ENCODE measurements around the gene CDC14B. TPM values are rescaled to one million over a fixed set of nuclear protein-coding genes. Genes with fewer than 3 reads are reported as not detected.

The CDC14B gene
- total RNA-seq, 1 experiment from 2014 or later = 28.4 TPM

DNA sequence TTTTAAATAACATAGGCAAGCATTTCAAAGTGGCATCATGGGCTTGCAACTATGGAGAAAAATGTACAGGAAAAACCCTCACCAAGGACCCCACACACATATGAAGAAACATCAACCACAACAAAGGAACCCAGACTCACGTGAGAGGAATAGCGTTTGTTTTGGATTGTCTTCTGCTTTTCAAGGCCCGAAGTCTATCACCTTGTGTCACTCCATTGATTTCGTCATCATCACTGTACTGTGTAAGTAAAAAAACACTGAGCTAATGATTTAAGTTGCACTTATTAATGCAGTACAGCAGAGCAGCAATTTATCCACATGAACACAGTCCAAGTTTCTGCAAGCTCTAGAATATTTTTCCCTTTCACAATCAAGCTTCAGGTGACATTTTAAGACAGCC is 97.3 kb downstream of the CDC14B start:
- Histone ChIP-seq H3K18ac (ENCODE audit: insufficient read length, low read depth, low read length) (no peak overlapping the region), H3K14ac (ENCODE audit: insufficient read depth, low read length) (no peak overlapping the region), H2BK5ac (ENCODE audit: insufficient read length, low read length) (no peak overlapping the region), H3K23ac (ENCODE audit: insufficient read length, low read depth, low read length) (no peak overlapping the region), H3K9me3 (ENCODE audit: control insufficient read depth, low read depth, low read length) (no peaks in the 10 kb centered on the region), H2BK15ac (ENCODE audit: low read depth, low read length) (no peak overlapping the region), H3T11ph (ENCODE audit: low read length) (no peak overlapping the region), H3K27me3 (ENCODE audit: insufficient read depth, low read length) (no peaks in the 10 kb centered on the region), H2AK5ac (ENCODE audit: insufficient read length, low read length) (no peak overlapping the region), H3K79me2 (ENCODE audit: insufficient read depth, low read length) (no peaks in the 10 kb centered on the region), H4K20me1 (ENCODE audit: control insufficient read depth, insufficient read depth, insufficient read length) (no peaks in the 10 kb centered on the region), H2AFZ (ENCODE audit: low read length) (no peak overlapping the region), H3K4me1 (ENCODE audit: insufficient read depth, low read length) (no peaks in the 10 kb centered on the region), H4K8ac (replicated peaks; ENCODE audit: insufficient read length, low read depth, low read length) (no peak overlapping the region), H3K23me2 (ENCODE audit: insufficient read length, low read depth, low read length, poor library complexity, severe bottlenecking) (no peaks in the 10 kb centered on the region), H2BK12ac (ENCODE audit: insufficient read length, low read depth, low read length) (no peak overlapping the region), H3K27ac (ENCODE audit: insufficient read length, low read depth, low read length) (no peak overlapping the region), H3K9ac (ENCODE audit: extremely low read depth, insufficient read length, low read length) (no peak overlapping the region), H3K56ac (ENCODE audit: insufficient read length, low read depth, low read length) (no peak overlapping the region), H3K79me1 (ENCODE audit: insufficient read depth, low read depth, low read length, poor library complexity, severe bottlenecking) (no peaks in the 10 kb centered on the region), H2BK20ac (ENCODE audit: low read depth, low read length, poor library complexity, severe bottlenecking) (no peak overlapping the region), H3K4me2 (ENCODE audit: insufficient read depth, insufficient read length, low read length) (no peak overlapping the region), H3K4ac (ENCODE audit: low read depth, low read length) (no peak overlapping the region), H4K91ac (ENCODE audit: insufficient read length, low read depth, low read length) (no peak overlapping the region), H4K5ac (ENCODE audit: insufficient read length, low read depth, low read length) (no peak overlapping the region), H2BK120ac (ENCODE audit: low read depth, low read length, poor library complexity, severe bottlenecking) (no peak overlapping the region)
- DNase-seq = no peak
- Mint-ChIP-seq H3K4me3 (no peak overlapping the region), H3K36me3 (ENCODE audit: insufficient read depth in 1 of 3, low read depth in 3 of 3) (peaks cover 29 to 41% (median 32%) of the 10 kb centered on the region in 3 experiments; a peak in 6 of 7 replicates), H3K4me1 (no peaks in the 10 kb centered on the region), H3K27me3 (ENCODE audit: low read depth) (no peaks in the 10 kb centered on the region), H3K9me3 (no peaks in the 10 kb centered on the region), H3K27ac (no peak overlapping the region; a peak in 1 of 7 replicates)
- TF ChIP-seq, protein P1, sequence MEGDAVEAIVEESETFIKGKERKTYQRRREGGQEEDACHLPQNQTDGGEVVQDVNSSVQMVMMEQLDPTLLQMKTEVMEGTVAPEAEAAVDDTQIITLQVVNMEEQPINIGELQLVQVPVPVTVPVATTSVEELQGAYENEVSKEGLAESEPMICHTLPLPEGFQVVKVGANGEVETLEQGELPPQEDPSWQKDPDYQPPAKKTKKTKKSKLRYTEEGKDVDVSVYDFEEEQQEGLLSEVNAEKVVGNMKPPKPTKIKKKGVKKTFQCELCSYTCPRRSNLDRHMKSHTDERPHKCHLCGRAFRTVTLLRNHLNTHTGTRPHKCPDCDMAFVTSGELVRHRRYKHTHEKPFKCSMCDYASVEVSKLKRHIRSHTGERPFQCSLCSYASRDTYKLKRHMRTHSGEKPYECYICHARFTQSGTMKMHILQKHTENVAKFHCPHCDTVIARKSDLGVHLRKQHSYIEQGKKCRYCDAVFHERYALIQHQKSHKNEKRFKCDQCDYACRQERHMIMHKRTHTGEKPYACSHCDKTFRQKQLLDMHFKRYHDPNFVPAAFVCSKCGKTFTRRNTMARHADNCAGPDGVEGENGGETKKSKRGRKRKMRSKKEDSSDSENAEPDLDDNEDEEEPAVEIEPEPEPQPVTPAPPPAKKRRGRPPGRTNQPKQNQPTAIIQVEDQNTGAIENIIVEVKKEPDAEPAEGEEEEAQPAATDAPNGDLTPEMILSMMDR (conservative IDR thresholded peaks at IDR 0.05) = no peak
- WGBS (ENCODE audit: extremely low coverage, insufficient read length, low lambda C conversion rate) = no CpG with 5 or more reads among the region's 4 CpGs
